ENCODE results near the gene OIT3.
"Not testable (repeated sequence)": the region's sequence is repeated elsewhere in the genome, so short reads cannot be mapped to it uniquely, and the experiment has no call there.

Gene OIT3

DNA sequence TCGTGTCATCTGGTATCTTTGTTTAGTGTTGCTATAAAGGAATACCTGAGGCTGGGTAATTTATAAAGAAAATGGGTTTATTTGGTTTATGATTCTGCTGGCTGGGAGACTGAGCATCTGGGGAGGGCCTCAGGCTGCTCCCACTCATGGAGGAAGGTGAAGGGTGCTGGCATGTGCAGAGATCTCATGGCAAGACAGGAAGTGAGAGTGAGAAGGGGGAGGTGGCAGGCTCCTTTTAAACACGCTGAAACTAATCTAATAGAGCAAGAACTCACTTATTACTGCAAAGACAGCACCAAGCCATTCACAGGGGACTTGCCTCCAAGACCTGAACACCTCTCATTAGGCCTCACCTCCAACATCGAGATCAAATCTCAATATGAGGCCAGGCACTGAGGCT lies 11.3 kb downstream of the OIT3 start:
- H3K4me1 ChIP-seq (ENCODE audit: control insufficient read depth, insufficient read depth, low read length) = no peaks in the 10 kb centered on the region
- H3K9ac ChIP-seq (ENCODE audit: low read depth, low read length) = no peak overlapping the region
- H3K4me3 ChIP-seq (ENCODE audit: low read depth, low read length) = no peak overlapping the region
- no peaks in the 10 kb centered on the region for H3K27me3 ChIP-seq (ENCODE audit: control insufficient read depth, insufficient read depth, low read length)
- no peaks in the 10 kb centered on the region for H3K9me3 ChIP-seq (ENCODE audit: control insufficient read depth, insufficient read depth, low read length)
- H3K36me3 ChIP-seq (ENCODE audit: control insufficient read depth, insufficient read depth, low read length) = no peaks in the 10 kb centered on the region

GRCh38 chr10:72906446-72906845 lies 12.9 kb downstream of the OIT3 start:
- no peaks in the 10 kb centered on the region for H3K4me1 ChIP-seq (ENCODE audit: control insufficient read depth, insufficient read depth, low read length)
- H3K9me3 ChIP-seq (ENCODE audit: control insufficient read depth, insufficient read depth, low read length) = no peaks in the 10 kb centered on the region

GRCh38 chr10:72910705-72911104 lies 17.2 kb downstream of the OIT3 start:
- H3K27me3 ChIP-seq (ENCODE audit: control insufficient read depth, insufficient read depth, low read length) = no peaks in the 10 kb centered on the region
- H3K36me3 ChIP-seq (ENCODE audit: control insufficient read depth, insufficient read depth, low read length) = no peaks in the 10 kb centered on the region
- H3K9me3 ChIP-seq (ENCODE audit: control insufficient read depth, insufficient read depth, low read length) = no peaks in the 10 kb centered on the region
- no peak overlapping the region for H3K4me3 ChIP-seq (ENCODE audit: low read depth, low read length)
- no peaks in the 10 kb centered on the region for H3K4me1 ChIP-seq (ENCODE audit: control insufficient read depth, insufficient read depth, low read length)
- H3K9ac ChIP-seq (ENCODE audit: low read depth, low read length) = no peak overlapping the region

More at GRCh38 chr10:72906446-72906845, 12.9 kb downstream of the OIT3 start:
- Histone ChIP-seq H3K4me3 (ENCODE audit: low read depth, low read length) (no peak overlapping the region), H3K9ac (ENCODE audit: low read depth, low read length) (no peak overlapping the region), H3K27me3 (ENCODE audit: control insufficient read depth, insufficient read depth, low read length) (no peaks in the 10 kb centered on the region), H3K36me3 (ENCODE audit: control insufficient read depth, insufficient read depth, low read length) (no peaks in the 10 kb centered on the region)

DNA sequence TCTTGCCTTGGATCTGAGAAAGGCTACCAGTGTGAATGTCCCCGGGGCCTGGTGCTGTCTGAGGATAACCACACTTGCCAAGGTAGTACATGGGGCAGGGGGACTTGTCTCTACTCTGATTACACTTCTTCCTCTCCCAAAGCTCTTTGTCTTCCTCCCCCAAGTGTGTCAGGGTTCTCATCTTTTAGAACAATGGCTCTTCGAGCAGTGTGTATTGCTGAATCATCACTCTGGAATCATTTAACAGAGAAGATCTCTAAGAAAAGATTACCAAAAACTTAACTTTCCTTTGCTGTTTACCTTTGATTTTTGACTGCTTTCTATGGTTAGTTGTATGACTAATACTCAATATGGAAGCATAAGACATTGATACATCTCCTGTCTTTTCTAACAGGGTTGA lies 18.2 kb downstream of the OIT3 start:
- Histone ChIP-seq H3K36me3 (ENCODE audit: control insufficient read depth, insufficient read depth, low read length) (no peaks in the 10 kb centered on the region), H3K9ac (ENCODE audit: low read depth, low read length) (no peak overlapping the region), H3K9me3 (ENCODE audit: control insufficient read depth, insufficient read depth, low read length) (no peaks in the 10 kb centered on the region), H3K27me3 (ENCODE audit: control insufficient read depth, insufficient read depth, low read length) (no peaks in the 10 kb centered on the region), H3K4me3 (ENCODE audit: low read depth, low read length) (no peak overlapping the region), H3K4me1 (ENCODE audit: control insufficient read depth, insufficient read depth, low read length) (no peaks in the 10 kb centered on the region)

- Histone ChIP-seq H3K4me3 (ENCODE audit: low read depth, low read length) (no peak overlapping the region), H3K9me3 (ENCODE audit: control insufficient read depth, insufficient read depth, low read length) (no peaks in the 10 kb centered on the region), H3K4me1 (ENCODE audit: control insufficient read depth, insufficient read depth, low read length) (no peaks in the 10 kb centered on the region), H3K36me3 (ENCODE audit: control insufficient read depth, insufficient read depth, low read length) (no peaks in the 10 kb centered on the region), H3K27me3 (ENCODE audit: control insufficient read depth, insufficient read depth, low read length) (no peaks in the 10 kb centered on the region), H3K9ac (ENCODE audit: low read depth, low read length) (no peak overlapping the region)
Observed at GRCh38 chr10:72912736-72913135, 19.2 kb downstream of the OIT3 start.

- no peaks in the 10 kb centered on the region for H3K9me3 ChIP-seq (ENCODE audit: control insufficient read depth, insufficient read depth, low read length)
- no peaks in the 10 kb centered on the region for H3K27me3 ChIP-seq (ENCODE audit: control insufficient read depth, insufficient read depth, low read length)
- H3K36me3 ChIP-seq (ENCODE audit: control insufficient read depth, insufficient read depth, low read length) = no peaks in the 10 kb centered on the region
- no peak overlapping the region for H3K4me3 ChIP-seq (ENCODE audit: low read depth, low read length)
- H3K4me1 ChIP-seq (ENCODE audit: control insufficient read depth, insufficient read depth, low read length) = no peaks in the 10 kb centered on the region
- no peak overlapping the region for H3K9ac ChIP-seq (ENCODE audit: low read depth, low read length)
Observed at GRCh38 chr10:72913287-72913686, 19.7 kb downstream of the OIT3 start.

- H3K36me3 ChIP-seq (ENCODE audit: control insufficient read depth, insufficient read depth, low read length); H3K27me3 ChIP-seq (ENCODE audit: control insufficient read depth, insufficient read depth, low read length); H3K9ac ChIP-seq (ENCODE audit: low read depth, low read length); H3K4me3 ChIP-seq (ENCODE audit: low read depth, low read length); H3K9me3 ChIP-seq (ENCODE audit: control insufficient read depth, insufficient read depth, low read length); H3K4me1 ChIP-seq (ENCODE audit: control insufficient read depth, insufficient read depth, low read length): not testable (repeated sequence)
Observed at GRCh38 chr10:72917201-72917600, 23.7 kb downstream of the OIT3 start.

GRCh38 chr10:72917803-72918332 lies 24.3 kb downstream of the OIT3 start:
- H3K9ac ChIP-seq (ENCODE audit: low read depth, low read length); H3K27me3 ChIP-seq (ENCODE audit: control insufficient read depth, insufficient read depth, low read length); H3K4me3 ChIP-seq (ENCODE audit: low read depth, low read length); H3K9me3 ChIP-seq (ENCODE audit: control insufficient read depth, insufficient read depth, low read length); H3K36me3 ChIP-seq (ENCODE audit: control insufficient read depth, insufficient read depth, low read length); H3K4me1 ChIP-seq (ENCODE audit: control insufficient read depth, insufficient read depth, low read length): not testable (repeated sequence)

DNA sequence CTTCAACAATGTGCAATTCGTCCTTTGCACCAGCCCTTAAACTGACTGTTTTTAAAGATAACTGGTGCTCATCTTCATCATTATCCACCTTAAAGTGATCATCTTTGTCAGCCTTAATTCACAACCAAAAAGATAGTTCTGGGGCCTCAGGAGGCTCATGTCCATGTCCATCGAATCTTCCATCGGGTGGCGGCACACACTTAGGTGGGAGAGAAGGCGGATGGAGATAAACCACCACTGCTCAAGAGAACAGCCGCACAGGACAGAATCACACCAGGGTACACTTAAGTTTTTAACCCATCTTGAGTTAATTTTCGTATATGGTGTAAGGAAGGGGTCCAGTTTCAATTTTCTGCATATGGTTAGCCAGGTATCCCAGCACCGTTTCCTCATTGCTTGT lies 24.8 kb downstream of the OIT3 start:
- no peaks in the 10 kb centered on the region for H3K9me3 ChIP-seq (ENCODE audit: control insufficient read depth, insufficient read depth, low read length)
- H3K4me1 ChIP-seq (ENCODE audit: control insufficient read depth, insufficient read depth, low read length) = no peaks in the 10 kb centered on the region
- H3K4me3 ChIP-seq (ENCODE audit: low read depth, low read length) = no peak overlapping the region
- no peaks in the 10 kb centered on the region for H3K27me3 ChIP-seq (ENCODE audit: control insufficient read depth, insufficient read depth, low read length)
- no peak overlapping the region for H3K9ac ChIP-seq (ENCODE audit: low read depth, low read length)
- H3K36me3 ChIP-seq (ENCODE audit: control insufficient read depth, insufficient read depth, low read length) = no peaks in the 10 kb centered on the region

GRCh38 chr10:72921147-72921683 lies 27.7 kb downstream of the OIT3 start:
- not testable (repeated sequence) for H3K36me3 ChIP-seq (ENCODE audit: control insufficient read depth, insufficient read depth, low read length); H3K4me3 ChIP-seq (ENCODE audit: low read depth, low read length); H3K4me1 ChIP-seq (ENCODE audit: control insufficient read depth, insufficient read depth, low read length); H3K9ac ChIP-seq (ENCODE audit: low read depth, low read length); H3K27me3 ChIP-seq (ENCODE audit: control insufficient read depth, insufficient read depth, low read length); H3K9me3 ChIP-seq (ENCODE audit: control insufficient read depth, insufficient read depth, low read length)

DNA sequence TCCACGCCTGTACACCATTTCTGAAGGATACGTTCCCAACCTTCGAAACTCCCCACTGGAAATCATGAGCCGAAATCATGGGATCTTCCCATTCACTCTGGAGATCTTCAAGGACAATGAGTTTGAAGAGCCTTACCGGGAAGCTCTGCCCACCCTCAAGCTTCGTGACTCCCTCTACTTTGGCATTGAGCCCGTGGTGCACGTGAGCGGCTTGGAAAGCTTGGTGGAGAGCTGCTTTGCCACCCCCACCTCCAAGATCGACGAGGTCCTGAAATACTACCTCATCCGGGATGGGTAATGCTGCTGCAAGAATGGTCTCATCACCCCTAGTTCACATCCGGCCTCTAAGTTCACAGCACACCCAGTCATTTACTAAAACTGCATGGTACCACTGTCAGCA lies 30.8 kb downstream of the OIT3 start:
- H3K27me3 ChIP-seq (ENCODE audit: control insufficient read depth, insufficient read depth, low read length) = no peaks in the 10 kb centered on the region
- no peaks in the 10 kb centered on the region for H3K9me3 ChIP-seq (ENCODE audit: control insufficient read depth, insufficient read depth, low read length)

DNA sequence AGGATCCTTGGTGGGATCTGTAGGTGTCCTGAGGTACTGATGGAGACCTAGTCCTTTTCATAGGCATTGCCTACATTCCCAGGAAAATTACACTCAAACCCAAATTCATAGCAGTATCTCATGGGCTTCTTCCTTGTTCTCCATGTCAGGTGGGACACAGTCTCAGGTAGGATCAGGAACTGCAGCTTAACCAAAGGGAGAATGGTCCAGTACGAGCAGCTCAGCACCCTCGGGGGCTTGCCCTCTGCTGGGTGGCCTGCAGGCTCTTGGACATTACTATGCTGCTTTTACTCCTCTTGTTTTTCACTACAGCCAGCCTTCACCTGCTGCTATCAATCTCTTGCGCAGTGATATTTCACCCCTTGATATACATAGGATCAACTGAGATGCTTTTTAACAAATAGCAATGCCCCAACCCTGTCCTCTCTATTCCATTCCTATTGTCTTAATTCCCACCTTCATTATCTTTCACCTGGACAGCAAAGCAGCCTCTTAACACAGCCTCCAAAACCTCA lies 32.5 kb downstream of the OIT3 start:
- Histone ChIP-seq H3K9ac (ENCODE audit: low read depth, low read length) (no peak overlapping the region), H3K4me3 (ENCODE audit: low read depth, low read length) (no peak overlapping the region), H3K4me1 (ENCODE audit: control insufficient read depth, insufficient read depth, low read length) (no peaks in the 10 kb centered on the region), H3K36me3 (ENCODE audit: control insufficient read depth, insufficient read depth, low read length) (no peaks in the 10 kb centered on the region), H3K27me3 (ENCODE audit: control insufficient read depth, insufficient read depth, low read length) (no peaks in the 10 kb centered on the region), H3K9me3 (ENCODE audit: control insufficient read depth, insufficient read depth, low read length) (no peaks in the 10 kb centered on the region)

More for the DNA sequence above, 30.8 kb downstream of the OIT3 start:
- Histone ChIP-seq H3K9ac (ENCODE audit: low read depth, low read length) (no peak overlapping the region), H3K4me3 (ENCODE audit: low read depth, low read length) (no peak overlapping the region), H3K4me1 (ENCODE audit: control insufficient read depth, insufficient read depth, low read length) (no peaks in the 10 kb centered on the region), H3K36me3 (ENCODE audit: control insufficient read depth, insufficient read depth, low read length) (no peaks in the 10 kb centered on the region)
